ENCODE measurements around the gene DNMT3B. TPM values are rescaled to one million over a fixed set of nuclear protein-coding genes. Genes with fewer than 3 reads are reported as not detected.

Gene DNMT3B
- total RNA-seq, 1 donor from 2014 or later: 0.75 TPM

GRCh38 chr20:32777177-32777956 lies 15.2 kb downstream of the DNMT3B start:
- H3K27me3 ChIP-seq: no peaks in the 10 kb centered on the region
- intact Hi-C loops (cut with DNase I): loop anchor here (5.0 kb wide), 2 partner anchors 100 to 255 kb away; no protein-coding TSS in a partner anchor
- H3K27ac ChIP-seq: no peak overlapping the region
- no peak for TF ChIP-seq CTCF (IDR thresholded peaks at IDR 0.05)
- no peaks in the 10 kb centered on the region for H3K4me1 ChIP-seq
- H3K36me3 ChIP-seq: no peaks in the 10 kb centered on the region
- H3K4me3 ChIP-seq: no peak overlapping the region
- no peaks in the 10 kb centered on the region for H3K9me3 ChIP-seq
- DNase-seq (ENCODE audit: low spot score in 2 of 2): no peak

GRCh38 chr20:32779500-32780211 lies 17.5 kb downstream of the DNMT3B start:
- Histone ChIP-seq H3K9me3 (no peaks in the 10 kb centered on the region), H3K27ac (no peak overlapping the region), H3K27me3 (no peaks in the 10 kb centered on the region), H3K4me3 (no peak overlapping the region), H3K4me1 (no peaks in the 10 kb centered on the region), H3K36me3 (no peaks in the 10 kb centered on the region)
- DNase-seq (ENCODE audit: low spot score in 2 of 2): no peak
- intact Hi-C loops (cut with DNase I): loop anchor here (5.0 kb wide), 2 partner anchors 102 to 257 kb away; no protein-coding TSS in a partner anchor
- no peak for TF ChIP-seq CTCF (IDR thresholded peaks at IDR 0.05)

- no peaks in the 10 kb centered on the region for H3K36me3 ChIP-seq
- DNase-seq (ENCODE audit: low spot score in 2 of 2): no peak
- no peaks in the 10 kb centered on the region for H3K9me3 ChIP-seq
- H3K27me3 ChIP-seq: no peaks in the 10 kb centered on the region
- H3K4me3 ChIP-seq: no peak overlapping the region
- no peak for TF ChIP-seq CTCF (IDR thresholded peaks at IDR 0.05)
- H3K27ac ChIP-seq: no peak overlapping the region
- H3K4me1 ChIP-seq: no peaks in the 10 kb centered on the region
- intact Hi-C loops (cut with DNase I): no loop called here
These were observed 18.1 kb downstream of the DNMT3B start for GRCh38 chr20:32780278-32780677.

GRCh38 chr20:32780749-32781655 lies 18.8 kb downstream of the DNMT3B start:
- Histone ChIP-seq H3K4me3 (no peak overlapping the region), H3K36me3 (no peaks in the 10 kb centered on the region), H3K27ac (no peak overlapping the region), H3K27me3 (no peaks in the 10 kb centered on the region), H3K4me1 (no peaks in the 10 kb centered on the region), H3K9me3 (no peaks in the 10 kb centered on the region)
- no peak for DNase-seq (ENCODE audit: low spot score in 2 of 2)
- intact Hi-C loops (cut with DNase I): no loop called here
- no peak for TF ChIP-seq CTCF (IDR thresholded peaks at IDR 0.05)

- no peak overlapping the region for H3K4me3 ChIP-seq
- no peak for DNase-seq (ENCODE audit: low spot score in 2 of 2)
- intact Hi-C loops (cut with DNase I): no loop called here
- H3K27ac ChIP-seq: no peak overlapping the region
- peaks cover 0 to 3% of the 10 kb centered on the region in 2 donors for H3K36me3 ChIP-seq
- no peak for TF ChIP-seq CTCF (IDR thresholded peaks at IDR 0.05)
- H3K4me1 ChIP-seq: no peaks in the 10 kb centered on the region
- no peaks in the 10 kb centered on the region for H3K9me3 ChIP-seq
- H3K27me3 ChIP-seq: no peaks in the 10 kb centered on the region
These were observed 22.3 kb downstream of the DNMT3B start for GRCh38 chr20:32784369-32785080.

All from ascending aorta (tissue), 2 donors.